Chondrocyte (in vitro differentiated cells): ENCODE data around the gene AKT1. TPM values are rescaled to one million over a fixed set of nuclear protein-coding genes. Genes with fewer than 3 reads are reported as not detected.

Experiments
- DNase-seq: peaks from one replicate; pipeline ENCODE4 v3.0.0; 2021; ENCODE audit warnings: mixed read lengths, low spot score
- H3K27ac Mint-ChIP-seq: one replicate; pipeline ENCODE4 v1.8.0; 2021; ENCODE audit warnings: mild to moderate bottlenecking, moderate library complexity, mixed read lengths; ENCODE audit not compliant: unreplicated experiment
- H3K27me3 Mint-ChIP-seq: 2 replicates; pipeline ENCODE4 v1.8.0; 2021; ENCODE audit warnings: low read depth, mixed read lengths
- H3K36me3 Mint-ChIP-seq: 2 replicates; pipeline ENCODE4 v1.8.0; 2021; ENCODE audit warnings: low read depth, mixed read lengths
- H3K4me1 Mint-ChIP-seq: 2 replicates; pipeline ENCODE4 v1.8.0; 2021; ENCODE audit warnings: low read depth, mild to moderate bottlenecking, mixed read lengths
- H3K4me3 Mint-ChIP-seq: one replicate; pipeline ENCODE4 v1.8.0; 2021; ENCODE audit warnings: mild to moderate bottlenecking, moderate library complexity, mixed read lengths; ENCODE audit not compliant: unreplicated experiment
- H3K9me3 Mint-ChIP-seq: 2 replicates; pipeline ENCODE4 v1.8.0; 2021; ENCODE audit warnings: low read depth, mixed read lengths
- CTCF ChIP-seq: fragments of 200-600 bp; sonication (generic); IDR thresholded peaks from 2 replicates; pipeline ENCODE4 v1.5.0; 2021; ENCODE audit warnings: antibody characterized with exemption, mild to moderate bottlenecking, moderate library complexity
- total RNA-seq: library from RNA; stranded (reverse); gene quantifications from 3 replicates; pipeline ENCODE4 v1.2.1, GENCODE V29; 2021

The AKT1 gene
- total RNA-seq, 1 donor from 2014 or later: 156 TPM

- H3K9me3 Mint-ChIP-seq: no peaks in the 10 kb centered on the region
- H3K27ac Mint-ChIP-seq: no peak overlapping the region
- no peak for TF ChIP-seq CTCF
- H3K36me3 Mint-ChIP-seq: peaks cover 21% of the 10 kb centered on the region
- H3K4me1 Mint-ChIP-seq: peaks cover 19% of the 10 kb centered on the region
- no peaks in the 10 kb centered on the region for H3K27me3 Mint-ChIP-seq
- H3K4me3 Mint-ChIP-seq: no peak overlapping the region
- no peak for DNase-seq
These were observed 38.3 kb downstream of the AKT1 start for GRCh38 chr14:104757238-104757585.

DNA sequence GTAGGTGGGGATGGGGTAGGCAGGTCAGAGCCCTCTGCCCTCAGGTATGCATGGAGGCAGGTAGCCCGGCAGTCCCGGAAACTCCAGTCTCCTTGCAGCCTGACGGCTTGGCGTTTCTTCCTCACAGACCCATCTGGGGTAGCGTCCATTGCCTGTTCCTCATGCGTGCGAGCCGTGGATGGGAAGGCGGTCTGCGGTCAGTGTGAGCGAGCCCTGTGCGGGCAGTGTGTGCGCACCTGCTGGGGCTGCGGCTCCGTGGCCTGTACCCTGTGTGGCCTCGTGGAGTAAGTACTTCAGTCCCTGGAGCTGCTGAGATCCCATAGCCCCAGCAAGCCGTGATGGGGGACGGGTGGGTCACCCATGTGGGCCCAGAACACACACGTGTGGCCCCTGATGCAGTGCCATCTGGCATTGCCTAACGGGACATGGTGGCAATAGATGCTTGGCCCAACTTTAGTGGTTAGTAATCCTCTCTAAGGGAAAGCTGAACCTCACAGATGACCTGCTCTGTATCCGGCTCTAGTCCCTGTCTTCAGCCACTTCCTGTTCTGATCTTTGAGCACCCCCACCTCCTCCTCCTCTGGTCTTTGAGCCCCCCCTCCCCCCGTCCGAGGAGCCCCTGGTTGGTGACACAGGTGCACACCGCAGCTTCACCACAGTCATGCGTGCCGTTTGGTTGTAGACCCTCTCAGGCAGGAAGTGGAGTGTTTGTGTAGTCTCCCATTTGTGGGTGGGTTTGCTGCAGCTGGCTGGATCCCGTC, 38.9 kb downstream of the AKT1 start:
- Mint-ChIP-seq H3K4me3 (no peak overlapping the region), H3K27me3 (no peaks in the 10 kb centered on the region), H3K27ac (no peak overlapping the region), H3K4me1 (peaks cover 19% of the 10 kb centered on the region), H3K36me3 (peaks cover 18% of the 10 kb centered on the region), H3K9me3 (no peaks in the 10 kb centered on the region)
- TF ChIP-seq CTCF: no peak
- no peak for DNase-seq

- Mint-ChIP-seq H3K36me3 (peaks cover 13% of the 10 kb centered on the region), H3K9me3 (no peaks in the 10 kb centered on the region), H3K4me3 (no peak overlapping the region), H3K27ac (no peak overlapping the region), H3K27me3 (no peaks in the 10 kb centered on the region), H3K4me1 (peaks cover 24% of the 10 kb centered on the region)
- TF ChIP-seq CTCF: no peak
- no peak for DNase-seq
These were observed 39.9 kb downstream of the AKT1 start for GRCh38 chr14:104755621-104756020.

GRCh38 chr14:104754213-104754851, 41.2 kb downstream of the AKT1 start:
- Mint-ChIP-seq H3K36me3 (peaks cover 9% of the 10 kb centered on the region), H3K27me3 (no peaks in the 10 kb centered on the region), H3K27ac (peak overlapping the region; percentile 59), H3K4me1 (peaks cover 37% of the 10 kb centered on the region), H3K4me3 (peak overlapping the region; percentile 86), H3K9me3 (no peaks in the 10 kb centered on the region)
- DNase-seq: no peak
- no peak for TF ChIP-seq CTCF

DNA sequence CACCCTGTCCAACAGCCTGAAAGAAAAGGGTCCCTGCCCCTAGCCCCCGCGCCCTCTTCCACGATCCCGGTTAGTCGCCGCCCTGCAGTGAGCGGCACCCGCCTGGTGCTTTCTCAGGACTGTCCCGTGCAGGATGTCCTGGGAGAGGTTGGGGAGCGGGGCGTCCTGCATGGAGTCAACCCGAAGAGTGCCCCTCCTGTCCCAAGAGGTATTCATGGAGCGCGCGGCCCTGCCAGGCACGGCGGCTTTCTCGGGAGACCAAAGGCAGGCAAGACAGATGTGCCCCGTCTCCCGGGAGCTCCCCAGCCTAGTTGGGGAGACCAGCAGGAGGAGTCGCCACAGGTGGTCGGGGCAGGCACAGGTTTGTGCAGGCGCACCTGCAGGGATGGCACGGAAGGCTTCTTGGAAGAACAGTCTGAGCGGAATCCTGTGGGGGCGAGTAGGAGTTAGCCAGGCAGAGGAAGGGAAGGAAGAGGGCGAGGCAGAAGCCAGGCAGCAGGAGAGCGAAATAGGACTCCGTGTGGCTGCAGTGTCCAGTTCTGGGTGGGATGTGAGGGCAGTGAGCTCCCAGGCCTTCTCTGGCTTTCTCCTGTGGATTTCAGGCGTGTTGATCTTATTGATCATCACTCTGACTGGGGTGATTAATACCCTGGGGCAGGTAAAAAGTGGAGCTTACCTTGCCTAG, 41.9 kb downstream of the AKT1 start:
- Mint-ChIP-seq H3K27me3 (no peaks in the 10 kb centered on the region), H3K9me3 (no peaks in the 10 kb centered on the region), H3K4me3 (peak overlapping the region; percentile 86), H3K36me3 (peaks cover 7% of the 10 kb centered on the region), H3K27ac (peak overlapping the region; percentile 68), H3K4me1 (peaks cover 44% of the 10 kb centered on the region)
- no peak for TF ChIP-seq CTCF
- DNase-seq: no peak
